RWPE2 (cell line): ENCODE measurements around the gene AVP.
A peak's percentile ranks its signal among the peaks of the same experiment; 100 is the strongest.
"Not testable (repeated sequence)": the region's sequence is repeated elsewhere in the genome, so short reads cannot be mapped to it uniquely, and the experiment has no call there.

Experiments used
- ATAC-seq: fragments of 200-7000 bp; cut with Tn5 transposase; 3 replicates; pipeline ENCODE4 v1.9.1; 2021; ENCODE audit warnings: low read depth
- DNase-seq: peaks from one replicate; pipeline ENCODE4 v3.0.0-alpha.2; 2020; ENCODE audit warnings: low spot score
- H3K27ac ChIP-seq: fragments of 450-650 bp; 2 replicates; pipeline ENCODE4 v1.5.1; 2017; ENCODE audit warnings: mild to moderate bottlenecking; ENCODE audit not compliant: poor library complexity, severe bottlenecking
- H3K27me3 ChIP-seq: fragments of 250-450 bp; sonication (Bioruptor Pico); 2 replicates; pipeline ENCODE4 v1.5.1; 2021; ENCODE audit warnings: mild to moderate bottlenecking, moderate library complexity; ENCODE audit not compliant: insufficient read depth, poor library complexity, severe bottlenecking
- H3K36me3 ChIP-seq: fragments of 250-450 bp; sonication (Bioruptor Pico); 2 replicates; pipeline ENCODE4 v1.5.1; 2020; ENCODE audit warnings: low read depth, mild to moderate bottlenecking, moderate library complexity
- H3K4me1 ChIP-seq: fragments of 250-450 bp; sonication (Bioruptor Pico); 2 replicates; pipeline ENCODE4 v1.5.1; 2021; ENCODE audit warnings: mild to moderate bottlenecking, moderate library complexity; ENCODE audit not compliant: insufficient read depth, poor library complexity, severe bottlenecking
- H3K4me3 ChIP-seq: fragments of 250-450 bp; sonication (Bioruptor Pico); 2 replicates; pipeline ENCODE4 v1.5.1; 2021; ENCODE audit warnings: mild to moderate bottlenecking, moderate library complexity; ENCODE audit not compliant: severe bottlenecking
- H3K9me3 ChIP-seq: fragments of 250-450 bp; sonication (Bioruptor Pico); 2 replicates; pipeline ENCODE4 v1.5.1; 2021; ENCODE audit warnings: mild to moderate bottlenecking, moderate library complexity; ENCODE audit not compliant: severe bottlenecking
- TF ChIP-seq, protein P1 (sequence below): fragments of 450-650 bp; IDR thresholded peaks from one replicate; pipeline ENCODE4 v1.5.1; 2017; ENCODE audit warnings: mild to moderate bottlenecking, moderate library complexity; ENCODE audit not compliant: poor library complexity, severe bottlenecking

AVP gene

DNA sequence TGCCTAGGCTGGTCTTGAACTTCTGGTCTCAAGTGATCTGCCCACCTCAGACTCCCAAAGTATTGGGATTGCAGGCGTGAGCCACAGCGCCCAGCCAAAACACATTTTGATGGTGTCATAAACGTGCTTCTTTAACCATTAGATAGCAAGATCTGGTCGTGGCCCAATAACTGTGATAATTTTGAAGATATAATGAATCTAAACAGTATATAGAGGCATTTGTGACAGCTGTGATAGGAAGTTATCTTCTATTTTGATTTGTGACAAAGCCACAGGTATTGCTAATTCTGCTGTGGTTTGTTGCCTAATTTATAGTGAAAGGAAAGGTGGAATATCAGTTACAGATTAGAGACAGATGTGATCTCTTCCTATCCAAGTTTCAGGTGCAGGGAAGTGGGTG lies 13.8 kb downstream of the AVP start:
- no peaks in the 10 kb centered on the region for H3K9me3 ChIP-seq
- no peaks in the 10 kb centered on the region for H3K36me3 ChIP-seq
- H3K4me3 ChIP-seq: no peak overlapping the region
- no peak overlapping the region for H3K27ac ChIP-seq
- ATAC-seq: no peak
- TF ChIP-seq, protein P1, sequence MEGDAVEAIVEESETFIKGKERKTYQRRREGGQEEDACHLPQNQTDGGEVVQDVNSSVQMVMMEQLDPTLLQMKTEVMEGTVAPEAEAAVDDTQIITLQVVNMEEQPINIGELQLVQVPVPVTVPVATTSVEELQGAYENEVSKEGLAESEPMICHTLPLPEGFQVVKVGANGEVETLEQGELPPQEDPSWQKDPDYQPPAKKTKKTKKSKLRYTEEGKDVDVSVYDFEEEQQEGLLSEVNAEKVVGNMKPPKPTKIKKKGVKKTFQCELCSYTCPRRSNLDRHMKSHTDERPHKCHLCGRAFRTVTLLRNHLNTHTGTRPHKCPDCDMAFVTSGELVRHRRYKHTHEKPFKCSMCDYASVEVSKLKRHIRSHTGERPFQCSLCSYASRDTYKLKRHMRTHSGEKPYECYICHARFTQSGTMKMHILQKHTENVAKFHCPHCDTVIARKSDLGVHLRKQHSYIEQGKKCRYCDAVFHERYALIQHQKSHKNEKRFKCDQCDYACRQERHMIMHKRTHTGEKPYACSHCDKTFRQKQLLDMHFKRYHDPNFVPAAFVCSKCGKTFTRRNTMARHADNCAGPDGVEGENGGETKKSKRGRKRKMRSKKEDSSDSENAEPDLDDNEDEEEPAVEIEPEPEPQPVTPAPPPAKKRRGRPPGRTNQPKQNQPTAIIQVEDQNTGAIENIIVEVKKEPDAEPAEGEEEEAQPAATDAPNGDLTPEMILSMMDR: no peak
- no peaks in the 10 kb centered on the region for H3K4me1 ChIP-seq
- H3K27me3 ChIP-seq: peaks cover 12% of the 10 kb centered on the region
- no peak for DNase-seq

DNA sequence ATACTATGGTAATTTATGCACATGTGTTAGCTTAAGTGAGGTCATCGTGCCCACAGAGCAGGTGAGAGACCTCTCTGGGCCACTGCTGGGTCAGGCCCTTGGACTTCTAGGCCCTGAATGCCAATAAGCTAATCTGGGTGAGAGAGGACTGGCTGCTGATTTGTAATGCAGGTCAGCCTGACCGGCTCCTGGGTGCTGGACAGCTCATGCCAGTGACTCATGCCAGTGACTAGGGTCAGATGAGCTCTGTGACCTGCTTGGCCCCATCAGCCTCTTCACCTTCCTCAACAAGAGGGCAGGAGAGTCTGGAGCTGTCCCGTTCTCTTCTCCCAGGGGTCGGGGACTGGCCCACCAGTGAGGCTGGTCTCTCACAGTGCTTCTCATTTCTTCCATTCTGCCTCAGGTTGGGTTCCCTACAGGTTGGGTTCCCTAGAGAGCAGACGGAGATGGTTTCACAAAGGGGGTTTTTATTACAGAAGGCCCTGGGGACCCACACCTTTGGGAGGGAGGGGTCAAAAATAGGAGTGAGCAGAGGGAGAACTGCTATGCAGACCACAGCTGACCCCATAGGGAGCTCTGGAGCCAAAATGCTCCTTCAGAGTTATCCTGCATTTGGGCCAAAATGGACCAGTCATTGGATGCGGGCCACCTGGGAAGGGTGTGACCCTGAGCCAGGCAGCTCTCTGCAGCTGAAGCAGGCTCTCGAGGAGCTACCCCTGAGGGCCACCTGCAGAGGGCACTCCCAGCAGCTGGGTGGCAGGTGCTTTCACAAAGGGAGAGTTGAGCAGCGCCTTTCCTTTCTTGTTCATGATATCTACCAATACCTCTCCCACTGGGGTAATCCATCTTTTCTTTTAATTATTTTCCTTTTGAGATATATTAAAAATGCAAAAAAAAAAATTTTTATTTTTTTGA lies 15.3 kb downstream of the AVP start:
- Histone ChIP-seq H3K36me3 (no peaks in the 10 kb centered on the region), H3K27ac (no peak overlapping the region), H3K4me1 (no peaks in the 10 kb centered on the region), H3K27me3 (peaks cover 12% of the 10 kb centered on the region), H3K9me3 (no peaks in the 10 kb centered on the region), H3K4me3 (no peak overlapping the region)
- ATAC-seq: peak; percentile 47; the same call in 2 of the 3 replicates
- TF ChIP-seq, protein P1: no peak
- no peak for DNase-seq

DNA sequence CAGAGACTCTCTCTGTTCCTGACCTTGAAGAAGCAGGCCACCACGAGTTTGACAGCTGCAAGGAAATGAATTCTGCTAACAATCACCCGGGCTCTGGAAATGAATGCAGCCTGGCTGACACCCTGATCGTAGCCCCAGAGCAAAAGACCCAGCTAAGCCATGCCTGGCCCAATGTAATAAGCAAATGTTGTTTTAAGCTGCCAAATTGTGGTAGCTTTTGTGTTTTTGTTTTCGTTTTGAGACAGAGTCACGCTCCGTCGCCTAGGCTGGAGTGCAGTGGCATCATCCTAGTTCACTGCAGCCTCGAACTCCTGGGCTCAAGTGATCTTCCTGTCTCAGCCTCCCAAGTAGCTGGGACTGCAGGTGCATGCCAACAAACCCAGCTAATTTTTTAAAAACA lies 16.4 kb downstream of the AVP start:
- Histone ChIP-seq H3K36me3 (no peaks in the 10 kb centered on the region), H3K4me1 (no peaks in the 10 kb centered on the region), H3K27ac (no peak overlapping the region), H3K4me3 (no peak overlapping the region), H3K9me3 (no peaks in the 10 kb centered on the region), H3K27me3 (peaks cover 12% of the 10 kb centered on the region)
- DNase-seq: no peak
- no peak for ATAC-seq
- TF ChIP-seq, protein P1: no peak

DNA sequence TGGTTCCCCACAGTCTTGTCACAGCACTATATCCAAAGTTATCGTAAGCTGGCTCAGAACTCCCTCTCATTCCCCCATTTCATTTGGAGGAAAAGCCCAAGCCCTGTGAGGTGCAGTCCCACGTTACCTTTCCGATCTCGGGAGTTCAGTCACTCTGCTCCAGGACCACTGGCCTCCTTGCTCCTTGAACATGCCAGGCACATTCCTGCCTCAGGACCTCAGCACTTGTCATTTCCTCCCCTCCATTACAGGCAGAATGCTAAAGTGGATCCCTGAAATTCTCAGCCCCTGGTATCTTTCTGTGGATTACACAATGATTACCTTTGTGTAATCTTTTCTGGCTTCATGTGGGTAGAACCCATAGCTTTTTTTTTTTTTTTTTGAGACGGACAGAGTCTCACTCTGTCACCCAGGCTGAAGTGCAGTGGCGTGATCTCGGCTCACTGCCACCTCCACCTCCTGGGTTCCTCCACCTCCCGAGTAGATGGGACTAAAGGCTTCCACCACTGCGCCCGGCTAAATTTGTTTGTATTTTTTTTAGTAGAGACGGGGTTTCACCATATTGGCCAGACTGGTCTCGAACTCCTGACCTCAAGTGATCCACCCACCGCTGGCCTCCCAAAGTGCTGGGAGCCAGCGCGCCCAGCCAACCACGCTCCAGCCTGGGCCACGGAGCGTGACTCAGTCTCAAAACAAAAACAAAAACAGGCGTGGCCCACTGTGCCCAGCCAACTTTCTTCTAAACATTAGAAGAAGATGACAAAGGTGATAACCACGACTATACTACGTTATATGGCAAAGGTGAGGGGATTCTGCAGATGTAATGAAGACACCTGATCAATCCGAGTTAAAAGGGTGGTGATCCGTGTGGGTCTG lies 17.1 kb downstream of the AVP start:
- Histone ChIP-seq H3K4me1 (no peaks in the 10 kb centered on the region), H3K9me3 (no peaks in the 10 kb centered on the region), H3K4me3 (no peak overlapping the region), H3K36me3 (no peaks in the 10 kb centered on the region), H3K27ac (no peak overlapping the region), H3K27me3 (peaks cover 7% of the 10 kb centered on the region)
- ATAC-seq (no peak), DNase-seq (no peak)
- TF ChIP-seq, protein P1: no peak

DNA sequence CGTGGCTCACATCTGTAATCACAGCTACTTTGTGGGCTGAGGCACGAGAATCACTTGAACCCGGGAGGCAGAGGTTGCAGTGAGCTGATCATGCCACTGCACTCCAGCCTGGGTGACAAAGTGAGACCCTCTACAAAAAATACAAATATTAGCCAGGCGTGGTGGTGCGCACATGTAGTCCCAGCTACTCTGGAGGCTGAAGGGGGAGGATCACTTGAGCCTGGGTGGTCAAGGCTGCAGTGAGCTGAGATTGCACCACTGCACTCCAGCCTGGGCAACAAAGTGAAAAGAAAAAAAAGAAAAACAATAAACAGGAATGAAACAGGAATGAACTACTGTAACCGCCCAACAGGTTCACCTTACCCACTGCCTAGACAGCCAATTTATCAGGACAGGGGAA lies 20.4 kb downstream of the AVP start:
- not testable (repeated sequence) for H3K27me3 ChIP-seq, ATAC-seq, DNase-seq, H3K36me3 ChIP-seq, H3K4me3 ChIP-seq, H3K9me3 ChIP-seq, H3K4me1 ChIP-seq, H3K27ac ChIP-seq
